HepG2 (cell line): ENCODE results near the gene ZBTB46. TPM values are rescaled to one million over a fixed set of nuclear protein-coding genes. Genes with fewer than 3 reads are reported as not detected.

Experiments used
- ATF1 ChIP-seq: IDR thresholded peaks from 2 replicates; pipeline ENCODE4 v1.6.1; 2016; ENCODE audit warnings: mild to moderate bottlenecking, control low read depth
- EP300 ChIP-seq, 3 experiments: sonication (generic) in 1 of 3; formaldehyde crosslinking in 1 of 3; IDR thresholded peaks; 2 replicates each; pipeline versions ENCODE4 v1.5.1 to v1.6.1; 2011 to 2020; ENCODE audit warnings: low read depth in 2 of 3, low read length in 2 of 3, borderline replicate concordance in 1 of 3, improper control_type of control experiment in 1 of 3, mild to moderate bottlenecking in 1 of 3, missing genetic modification reagents in 1 of 3, moderate library complexity in 1 of 3
- FOXC1 ChIP-seq: sonication (generic); formaldehyde crosslinking; IDR thresholded peaks from 2 replicates; pipeline ENCODE4 v1.8.0; 2022; ENCODE audit warnings: mild to moderate bottlenecking, missing genetic modification reagents, borderline replicate concordance
- IKZF1 ChIP-seq: fragments of 450-650 bp; IDR thresholded peaks from 2 replicates; pipeline ENCODE4 v1.7.1; 2016
- MXI1 ChIP-seq: IDR thresholded peaks from 3 replicates; pipeline ENCODE4 v1.6.1; 2012; ENCODE audit warnings: low read depth, low read length, inconsistent platforms, borderline replicate concordance
- SIX4 ChIP-seq: sonication (generic); formaldehyde crosslinking; IDR thresholded peaks from 2 replicates; pipeline ENCODE4 v1.4.0; 2020; ENCODE audit warnings: missing genetic modification reagents
- SNAPC2 ChIP-seq: sonication (generic); formaldehyde crosslinking; IDR thresholded peaks from 2 replicates; pipeline ENCODE4 v1.8.1; 2022; ENCODE audit warnings: mild to moderate bottlenecking, missing genetic modification reagents
- U2AF2 ChIP-seq: fragments of 200-400 bp; formaldehyde crosslinking; IDR thresholded peaks from 2 replicates; pipeline ENCODE4 v1.6.1; 2017; ENCODE audit warnings: low read depth, mild to moderate bottlenecking, low read length
- ZMYM4 ChIP-seq: sonication (generic); formaldehyde crosslinking; IDR thresholded peaks from 2 replicates; pipeline ENCODE4 v1.8.1; 2023; ENCODE audit warnings: mild to moderate bottlenecking, missing genetic modification reagents
- ZNF30 ChIP-seq: sonication (generic); formaldehyde crosslinking; IDR thresholded peaks from 2 replicates; pipeline ENCODE4 v1.5.0; 2020; ENCODE audit warnings: mild to moderate bottlenecking, missing genetic modification reagents
- ZNF326 ChIP-seq: sonication (generic); formaldehyde crosslinking; IDR thresholded peaks from 2 replicates; pipeline ENCODE4 v1.4.0; 2020; ENCODE audit warnings: missing genetic modification reagents, borderline replicate concordance
- ZNF510 ChIP-seq: sonication (generic); formaldehyde crosslinking; IDR thresholded peaks from 2 replicates; pipeline ENCODE4 v1.4.0; 2020; ENCODE audit warnings: low read depth, mild to moderate bottlenecking, missing genetic modification reagents
- ZNF768 ChIP-seq: sonication (generic); formaldehyde crosslinking; IDR thresholded peaks from 2 replicates; pipeline ENCODE4 v1.4.0; 2020; ENCODE audit warnings: missing genetic modification reagents
- polyA plus RNA-seq, 8 experiments: library from polyadenylated mRNA; depleted of rRNA in 3 of 8; stranded (reverse) in 7 of 8; unstranded in 1 of 8; fragments of >200 nt; fragmentation: Illumina TruSeq in 4 of 8; extraction: Trizol in 4 of 8; gene quantifications; 2 replicates each; pipeline versions ENCODE4 v1.2.1 to v1.2.3, GENCODE V29; 2011 to 2016; ENCODE audit warnings: low read depth in 4 of 8, missing spikeins in 1 of 8, mixed read lengths in 1 of 8; ENCODE audit not compliant: insufficient read depth in 1 of 8
- total RNA-seq, 5 experiments: library from RNA; depleted of rRNA; stranded (reverse); fragments of >200 nt; fragmentation: Illumina TruSeq; extraction: Trizol; gene quantifications; 2 replicates each; pipeline ENCODE4 v1.2.3, GENCODE V29; 2016; ENCODE audit warnings: low read depth in 1 of 5
- TF ChIP-seq, protein P1 (sequence below): sonication (generic); formaldehyde crosslinking; IDR thresholded peaks from 2 replicates; pipeline ENCODE4 v1.4.0; 2020; ENCODE audit warnings: missing genetic modification reagents
- TF ChIP-seq, protein P2 (sequence below): sonication (generic); formaldehyde crosslinking; IDR thresholded peaks from 2 replicates; pipeline ENCODE4 v1.9.0; 2021; ENCODE audit warnings: missing genetic modification reagents, mild to moderate bottlenecking, borderline replicate concordance
- TF ChIP-seq, protein P3 (sequence below): sonication (generic); formaldehyde crosslinking; IDR thresholded peaks from 2 replicates; pipeline ENCODE4 v1.9.0; 2021; ENCODE audit warnings: missing genetic modification reagents, borderline replicate concordance

The ZBTB46 gene
- total and polyA plus RNA-seq, 2 of the 13 experiments (the other 11 are each of a cell fraction or from before 2014, with no cell fraction given) = 1.6 to 13.5 TPM

DNA sequence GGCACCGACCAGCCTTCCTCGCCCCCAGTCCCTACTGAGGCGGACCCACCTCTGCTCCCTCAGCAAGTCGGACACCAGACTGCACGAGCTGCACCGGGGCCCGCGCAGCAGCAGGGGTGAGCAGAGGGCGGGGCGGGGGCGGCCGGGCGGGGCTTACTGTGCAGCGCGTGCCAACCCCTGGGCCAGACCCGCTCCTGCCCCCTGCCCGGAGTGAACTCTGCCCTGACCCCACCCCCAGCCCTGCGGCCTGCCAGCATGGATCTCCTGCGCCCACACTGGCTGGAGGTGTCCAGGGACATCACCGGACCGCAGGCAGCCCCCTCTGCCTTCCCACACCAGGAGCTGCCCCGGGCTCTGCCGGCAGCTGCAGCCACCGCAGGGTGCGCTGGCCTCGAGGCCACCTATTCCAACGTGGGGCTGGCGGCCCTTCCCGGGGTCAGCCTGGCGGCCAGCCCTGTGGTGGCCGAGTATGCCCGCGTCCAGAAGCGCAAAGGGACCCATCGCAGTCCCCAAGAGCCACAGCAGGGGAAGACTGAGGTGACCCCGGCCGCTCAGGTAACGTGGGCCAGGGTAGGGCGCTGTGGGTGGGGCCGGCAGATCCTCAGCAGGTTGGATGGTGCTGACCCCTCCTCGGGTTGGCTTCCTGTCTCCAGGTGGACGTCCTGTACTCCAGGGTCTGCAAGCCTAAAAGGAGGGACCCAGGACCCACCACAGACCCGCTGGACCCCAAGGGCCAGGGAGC lies 92.9 kb downstream of the ZBTB46 start (continued):
- TF ChIP-seq MXI1 = peak; percentile 88; the same call in 1 of the 3 replicates
- peak; percentile 87; the same call in 1 of the 2 replicates for TF ChIP-seq FOXC1 (CRISPR knock-in tag)
- TF ChIP-seq, protein P1, sequence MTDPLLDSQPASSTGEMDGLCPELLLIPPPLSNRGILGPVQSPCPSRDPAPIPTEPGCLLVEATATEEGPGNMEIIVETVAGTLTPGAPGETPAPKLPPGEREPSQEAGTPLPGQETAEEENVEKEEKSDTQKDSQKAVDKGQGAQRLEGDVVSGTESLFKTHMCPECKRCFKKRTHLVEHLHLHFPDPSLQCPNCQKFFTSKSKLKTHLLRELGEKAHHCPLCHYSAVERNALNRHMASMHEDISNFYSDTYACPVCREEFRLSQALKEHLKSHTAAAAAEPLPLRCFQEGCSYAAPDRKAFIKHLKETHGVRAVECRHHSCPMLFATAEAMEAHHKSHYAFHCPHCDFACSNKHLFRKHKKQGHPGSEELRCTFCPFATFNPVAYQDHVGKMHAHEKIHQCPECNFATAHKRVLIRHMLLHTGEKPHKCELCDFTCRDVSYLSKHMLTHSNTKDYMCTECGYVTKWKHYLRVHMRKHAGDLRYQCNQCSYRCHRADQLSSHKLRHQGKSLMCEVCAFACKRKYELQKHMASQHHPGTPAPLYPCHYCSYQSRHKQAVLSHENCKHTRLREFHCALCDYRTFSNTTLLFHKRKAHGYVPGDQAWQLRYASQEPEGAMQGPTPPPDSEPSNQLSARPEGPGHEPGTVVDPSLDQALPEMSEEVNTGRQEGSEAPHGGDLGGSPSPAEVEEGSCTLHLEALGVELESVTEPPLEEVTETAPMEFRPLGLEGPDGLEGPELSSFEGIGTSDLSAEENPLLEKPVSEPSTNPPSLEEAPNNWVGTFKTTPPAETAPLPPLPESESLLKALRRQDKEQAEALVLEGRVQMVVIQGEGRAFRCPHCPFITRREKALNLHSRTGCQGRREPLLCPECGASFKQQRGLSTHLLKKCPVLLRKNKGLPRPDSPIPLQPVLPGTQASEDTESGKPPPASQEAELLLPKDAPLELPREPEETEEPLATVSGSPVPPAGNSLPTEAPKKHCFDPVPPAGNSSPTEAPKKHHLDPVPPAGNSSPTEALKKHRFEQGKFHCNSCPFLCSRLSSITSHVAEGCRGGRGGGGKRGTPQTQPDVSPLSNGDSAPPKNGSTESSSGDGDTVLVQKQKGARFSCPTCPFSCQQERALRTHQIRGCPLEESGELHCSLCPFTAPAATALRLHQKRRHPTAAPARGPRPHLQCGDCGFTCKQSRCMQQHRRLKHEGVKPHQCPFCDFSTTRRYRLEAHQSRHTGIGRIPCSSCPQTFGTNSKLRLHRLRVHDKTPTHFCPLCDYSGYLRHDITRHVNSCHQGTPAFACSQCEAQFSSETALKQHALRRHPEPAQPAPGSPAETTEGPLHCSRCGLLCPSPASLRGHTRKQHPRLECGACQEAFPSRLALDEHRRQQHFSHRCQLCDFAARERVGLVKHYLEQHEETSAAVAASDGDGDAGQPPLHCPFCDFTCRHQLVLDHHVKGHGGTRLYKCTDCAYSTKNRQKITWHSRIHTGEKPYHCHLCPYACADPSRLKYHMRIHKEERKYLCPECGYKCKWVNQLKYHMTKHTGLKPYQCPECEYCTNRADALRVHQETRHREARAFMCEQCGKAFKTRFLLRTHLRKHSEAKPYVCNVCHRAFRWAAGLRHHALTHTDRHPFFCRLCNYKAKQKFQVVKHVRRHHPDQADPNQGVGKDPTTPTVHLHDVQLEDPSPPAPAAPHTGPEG (CRISPR knock-in tag) = peak; percentile 60; the same call in 1 of the 2 replicates
- TF ChIP-seq, protein P2, sequence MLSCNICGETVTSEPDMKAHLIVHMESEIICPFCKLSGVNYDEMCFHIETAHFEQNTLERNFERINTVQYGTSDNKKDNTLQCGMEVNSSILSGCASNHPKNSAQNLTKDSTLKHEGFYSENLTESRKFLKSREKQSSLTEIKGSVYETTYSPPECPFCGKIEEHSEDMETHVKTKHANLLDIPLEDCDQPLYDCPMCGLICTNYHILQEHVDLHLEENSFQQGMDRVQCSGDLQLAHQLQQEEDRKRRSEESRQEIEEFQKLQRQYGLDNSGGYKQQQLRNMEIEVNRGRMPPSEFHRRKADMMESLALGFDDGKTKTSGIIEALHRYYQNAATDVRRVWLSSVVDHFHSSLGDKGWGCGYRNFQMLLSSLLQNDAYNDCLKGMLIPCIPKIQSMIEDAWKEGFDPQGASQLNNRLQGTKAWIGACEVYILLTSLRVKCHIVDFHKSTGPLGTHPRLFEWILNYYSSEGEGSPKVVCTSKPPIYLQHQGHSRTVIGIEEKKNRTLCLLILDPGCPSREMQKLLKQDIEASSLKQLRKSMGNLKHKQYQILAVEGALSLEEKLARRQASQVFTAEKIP = no peak
- TF ChIP-seq IKZF1 = no peak
- peak; percentile 55; the same call in 1 of the 2 replicates for TF ChIP-seq ZNF768 (CRISPR knock-in tag)
- TF ChIP-seq EP300 (IDR thresholded peaks at IDR 0.05; ENCODE audit: low read depth in 2 of 2, low read length in 2 of 2) = peak in 1 of 2 experiments; percentile 69; a peak in 3 of 4 replicates
- TF ChIP-seq EP300 (CRISPR knock-in tag; IDR thresholded peaks at IDR 0.05; ENCODE audit: borderline replicate concordance) = peak; percentile 63; the same call in 1 of the 2 replicates
- no peak; the same call in 1 of the 2 replicates for TF ChIP-seq ZNF326 (CRISPR knock-in tag)
- no peak; the same call in none of the 2 replicates for TF ChIP-seq SIX4 (CRISPR knock-in tag)
- TF ChIP-seq, protein P3, sequence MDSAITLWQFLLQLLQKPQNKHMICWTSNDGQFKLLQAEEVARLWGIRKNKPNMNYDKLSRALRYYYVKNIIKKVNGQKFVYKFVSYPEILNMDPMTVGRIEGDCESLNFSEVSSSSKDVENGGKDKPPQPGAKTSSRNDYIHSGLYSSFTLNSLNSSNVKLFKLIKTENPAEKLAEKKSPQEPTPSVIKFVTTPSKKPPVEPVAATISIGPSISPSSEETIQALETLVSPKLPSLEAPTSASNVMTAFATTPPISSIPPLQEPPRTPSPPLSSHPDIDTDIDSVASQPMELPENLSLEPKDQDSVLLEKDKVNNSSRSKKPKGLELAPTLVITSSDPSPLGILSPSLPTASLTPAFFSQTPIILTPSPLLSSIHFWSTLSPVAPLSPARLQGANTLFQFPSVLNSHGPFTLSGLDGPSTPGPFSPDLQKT = 0 out of 2 replicates have a peak, but pooled peaks have one; percentile 68
- TF ChIP-seq ATF1 (CRISPR knock-in tag) = no peak
- no peak; the same call in 1 of the 2 replicates for TF ChIP-seq SNAPC2 (CRISPR knock-in tag)
- peak; percentile 72 for TF ChIP-seq ZMYM4 (CRISPR knock-in tag)
- TF ChIP-seq U2AF2 = no peak; the same call in 1 of the 2 replicates
- TF ChIP-seq ZNF30 (CRISPR knock-in tag) = peak; percentile 86; the same call in 1 of the 2 replicates
- peak; percentile 83; the same call in 1 of the 2 replicates for TF ChIP-seq ZNF510 (CRISPR knock-in tag)
